Natural killer cell (primary cell): ENCODE data around the gene TTC31. TPM values are rescaled to one million over a fixed set of nuclear protein-coding genes. Genes with fewer than 3 reads are reported as not detected.

Source experiments
- ATAC-seq, 3 donors: fragments of 150-1000 bp in 2 of 3; fragments of 200-7000 bp in 1 of 3; cut with Tn5 transposase; 1 replicate in 1 of 3; 2 replicates in 2 of 3; pipeline ENCODE4 v1.10.0; 2021; ENCODE audit warnings: mild to moderate bottlenecking in 2 of 3, moderate library complexity in 2 of 3
- DNase-seq, 2 donors: peaks; one replicate each; pipeline versions ENCODE4 v3.0.0 to v3.0.0-alpha.2; 2013 to 2021; ENCODE audit warnings: mixed read lengths in 1 of 2
- H3K27ac ChIP-seq: one replicate; pipeline ENCODE4 v1.5.1; 2013; ENCODE audit warnings: mild to moderate bottlenecking, low read length
- H3K27me3 ChIP-seq: one replicate; pipeline ENCODE4 v1.6.1; 2013; ENCODE audit warnings: low read length; ENCODE audit not compliant: control insufficient read depth, insufficient read depth
- H3K36me3 ChIP-seq: one replicate; pipeline ENCODE4 v1.6.1; 2013; ENCODE audit warnings: low read length; ENCODE audit not compliant: control insufficient read depth, insufficient read depth
- H3K4me1 ChIP-seq: one replicate; pipeline ENCODE4 v1.6.1; 2013; ENCODE audit warnings: low read length; ENCODE audit not compliant: control insufficient read depth, insufficient read depth
- H3K4me3 ChIP-seq: one replicate; pipeline ENCODE4 v1.5.1; 2013; ENCODE audit warnings: low read length
- H3K9me3 ChIP-seq: one replicate; pipeline ENCODE4 v1.6.1; 2013; ENCODE audit warnings: low read length; ENCODE audit not compliant: control insufficient read depth, insufficient read depth
- H3K27ac Mint-ChIP-seq, 2 donors: one replicate each; pipeline ENCODE4 v1.8.0; 2022; ENCODE audit warnings: mild to moderate bottlenecking in 2 of 2, mixed read lengths in 2 of 2, moderate library complexity in 1 of 2
- H3K27me3 Mint-ChIP-seq, 2 donors: one replicate each; pipeline ENCODE4 v1.8.0; 2022; ENCODE audit warnings: low read depth in 2 of 2, mixed read lengths in 2 of 2
- H3K36me3 Mint-ChIP-seq: one replicate; pipeline ENCODE4 v1.8.0; 2022; ENCODE audit warnings: mixed read lengths
- H3K4me1 Mint-ChIP-seq, 2 donors: one replicate each; pipeline ENCODE4 v1.8.0; 2022; ENCODE audit warnings: mixed read lengths in 2 of 2
- H3K4me3 Mint-ChIP-seq: one replicate; pipeline ENCODE4 v1.8.0; 2022; ENCODE audit warnings: mild to moderate bottlenecking, moderate library complexity, mixed read lengths
- H3K9me3 Mint-ChIP-seq, 2 donors: one replicate each; pipeline ENCODE4 v1.8.0; 2022; ENCODE audit warnings: mixed read lengths in 2 of 2
- WGBS: methylation state at CpG from one replicate; pipeline ENCODE4 v1.1.7; 2013; ENCODE audit warnings: missing lambda C conversion rate; ENCODE audit not compliant: insufficient coverage; 5-methylcytosine and 5-hydroxymethylcytosine counted together
- intact Hi-C: fragments of 100-400 bp; cut with micrococcal nuclease; formaldehyde crosslinking; loops from one replicate; pipeline ENCODE4 v1.14.2; 2022
- total RNA-seq, 4 donors: library from RNA; stranded (reverse); fragments of 120-200 nt in 1 of 4; gene quantifications; one replicate each; pipeline versions ENCODE4 v1.2.3 to v1.2.4, GENCODE V29; 2013 to 2022
- TF ChIP-seq, protein P1 (sequence below): fragments of 200-600 bp; IDR thresholded peaks from one replicate; pipeline ENCODE4 v1.8.0; 2022; ENCODE audit warnings: antibody characterized with exemption

TTC31 gene
- total RNA-seq, 3 donors from 2014 or later (not counting 1 experiment from before 2014, with no cell fraction given), result 51.3 to 59.7 (median 53.1) TPM

DNA sequence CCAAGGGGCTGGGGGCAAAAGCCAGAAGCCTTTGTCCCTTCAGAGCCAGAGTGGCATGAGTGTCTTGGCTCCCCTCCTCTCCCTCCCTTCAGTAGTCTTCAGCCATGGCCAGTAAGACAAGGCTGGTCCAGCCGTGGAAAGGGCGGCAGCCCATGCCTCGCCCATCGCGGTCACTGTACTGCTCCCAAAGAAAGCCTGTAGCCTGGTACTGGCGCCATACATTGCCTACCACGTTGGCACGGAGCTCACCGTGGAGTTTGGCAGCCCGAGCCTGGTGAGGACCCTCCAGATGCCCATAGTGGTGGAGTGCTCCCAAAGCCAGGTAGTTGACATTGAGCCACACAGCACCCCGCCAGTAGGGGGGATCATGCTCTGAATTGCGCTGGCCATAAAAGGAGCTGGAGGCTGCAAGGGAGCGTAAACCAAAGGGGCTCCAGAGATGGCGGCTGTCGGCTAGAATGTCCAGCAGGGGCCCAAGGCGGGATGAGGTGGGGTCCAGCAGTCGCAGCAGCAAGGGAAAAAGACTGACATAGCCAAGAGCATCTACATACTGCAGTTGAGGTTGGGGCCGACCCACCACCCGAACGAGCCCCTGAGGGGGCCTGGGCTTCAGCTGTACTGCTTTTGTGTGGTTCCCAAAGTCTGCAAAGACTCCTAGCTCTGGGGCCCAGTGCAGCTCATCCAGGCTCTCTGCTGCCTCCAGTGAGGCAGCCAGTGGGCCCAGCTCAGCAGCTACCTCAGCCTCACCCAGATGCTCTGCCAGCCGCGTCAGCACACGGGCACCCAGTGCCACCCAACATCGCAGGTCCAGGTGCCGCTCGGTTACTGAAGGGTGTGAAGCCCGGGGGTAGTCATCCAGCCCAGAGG is 21.5 kb upstream of the TTC31 start:
- ATAC-seq (no peak), DNase-seq (peak in 1 of 2 donors; percentile 29)
- Histone ChIP-seq H3K27me3 (no peaks in the 10 kb centered on the region), H3K27ac (no peak overlapping the region), H3K36me3 (peaks cover 10% of the 10 kb centered on the region), H3K4me1 (peaks cover 39% of the 10 kb centered on the region), H3K4me3 (no peak overlapping the region), H3K9me3 (no peaks in the 10 kb centered on the region)
- Mint-ChIP-seq H3K9me3 (no peaks in the 10 kb centered on the region), H3K4me3 (no peak overlapping the region), H3K27ac (peak overlapping the region in 1 of 2 donors; percentile 29), H3K27me3 (no peaks in the 10 kb centered on the region), H3K4me1 (peaks cover 45 to 61% of the 10 kb centered on the region in 2 donors), H3K36me3 (no peaks in the 10 kb centered on the region)
- intact Hi-C loops, result no loop called here
- 95% methylated on average over 27 of the region's 27 CpGs for WGBS
- TF ChIP-seq, protein P1, sequence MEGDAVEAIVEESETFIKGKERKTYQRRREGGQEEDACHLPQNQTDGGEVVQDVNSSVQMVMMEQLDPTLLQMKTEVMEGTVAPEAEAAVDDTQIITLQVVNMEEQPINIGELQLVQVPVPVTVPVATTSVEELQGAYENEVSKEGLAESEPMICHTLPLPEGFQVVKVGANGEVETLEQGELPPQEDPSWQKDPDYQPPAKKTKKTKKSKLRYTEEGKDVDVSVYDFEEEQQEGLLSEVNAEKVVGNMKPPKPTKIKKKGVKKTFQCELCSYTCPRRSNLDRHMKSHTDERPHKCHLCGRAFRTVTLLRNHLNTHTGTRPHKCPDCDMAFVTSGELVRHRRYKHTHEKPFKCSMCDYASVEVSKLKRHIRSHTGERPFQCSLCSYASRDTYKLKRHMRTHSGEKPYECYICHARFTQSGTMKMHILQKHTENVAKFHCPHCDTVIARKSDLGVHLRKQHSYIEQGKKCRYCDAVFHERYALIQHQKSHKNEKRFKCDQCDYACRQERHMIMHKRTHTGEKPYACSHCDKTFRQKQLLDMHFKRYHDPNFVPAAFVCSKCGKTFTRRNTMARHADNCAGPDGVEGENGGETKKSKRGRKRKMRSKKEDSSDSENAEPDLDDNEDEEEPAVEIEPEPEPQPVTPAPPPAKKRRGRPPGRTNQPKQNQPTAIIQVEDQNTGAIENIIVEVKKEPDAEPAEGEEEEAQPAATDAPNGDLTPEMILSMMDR, result no peak

DNA sequence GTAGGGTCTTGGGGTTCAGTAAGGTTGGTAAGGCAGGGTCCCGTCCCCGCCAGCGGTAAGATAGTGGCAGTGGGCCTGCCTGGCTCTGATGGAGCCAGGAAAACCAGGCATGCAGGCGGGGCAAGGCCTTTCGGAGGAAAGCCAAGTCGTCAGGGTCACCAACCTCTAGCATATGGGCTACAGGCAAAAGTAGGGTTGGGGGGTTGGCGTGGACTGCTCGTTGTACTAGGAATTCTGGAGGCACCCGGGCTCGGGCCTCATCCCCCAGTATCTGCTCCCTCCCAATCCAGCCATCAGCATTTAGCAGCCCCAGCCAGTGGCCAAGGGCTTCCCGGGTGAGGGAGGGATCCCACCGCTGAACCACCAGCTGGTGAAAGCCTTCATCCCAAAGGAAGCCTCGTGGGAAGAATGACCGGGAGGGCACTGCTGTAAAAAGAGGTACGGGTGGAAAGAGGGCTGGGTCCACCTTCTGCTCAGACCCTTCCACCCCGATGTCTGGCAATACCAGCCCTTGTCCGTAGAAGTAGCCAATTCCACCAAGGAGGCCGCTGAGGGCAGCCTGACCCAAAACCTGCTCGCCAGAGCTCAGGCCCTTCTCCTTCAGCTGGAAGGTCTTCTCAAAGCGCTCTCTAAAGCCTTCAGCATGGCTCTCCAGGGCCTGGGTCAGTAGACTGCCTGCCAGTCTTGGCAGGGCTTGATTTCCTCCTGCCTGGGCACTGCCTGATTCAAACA is 20.7 kb upstream of the TTC31 start:
- Mint-ChIP-seq H3K4me1 (peaks cover 37 to 53% of the 10 kb centered on the region in 2 donors), H3K4me3 (peak overlapping the region; percentile 58), H3K36me3 (no peaks in the 10 kb centered on the region), H3K27ac (peak overlapping the region in 1 of 2 donors; percentile 63), H3K9me3 (no peaks in the 10 kb centered on the region), H3K27me3 (no peaks in the 10 kb centered on the region)
- ATAC-seq (no peak), DNase-seq (no peak)
- H3K36me3 ChIP-seq, result peaks cover 10% of the 10 kb centered on the region
- TF ChIP-seq, protein P1, result no peak
- WGBS, result 96% methylated on average over 20 of the region's 20 CpGs
- H3K4me1 ChIP-seq, result peaks cover 31% of the 10 kb centered on the region
- no peak overlapping the region for H3K27ac ChIP-seq
- H3K9me3 ChIP-seq, result no peaks in the 10 kb centered on the region
- no peak overlapping the region for H3K4me3 ChIP-seq
- H3K27me3 ChIP-seq, result no peaks in the 10 kb centered on the region
- intact Hi-C loops, result no loop called here

DNA sequence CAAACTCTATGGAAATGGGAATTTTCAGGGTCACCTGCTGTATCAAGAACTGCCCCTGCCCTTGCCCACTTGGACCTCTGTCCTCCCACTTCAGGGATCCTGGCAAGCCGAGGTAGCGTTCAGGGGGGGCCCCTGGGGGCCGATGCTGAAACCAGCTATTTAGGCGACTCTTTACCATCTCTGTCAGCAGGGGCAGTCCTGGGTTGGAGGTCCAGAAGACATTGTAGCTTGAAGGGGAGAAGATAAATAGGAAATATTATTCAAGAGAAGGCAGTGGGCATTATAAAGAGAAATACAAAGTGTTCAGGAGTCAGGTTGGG is 20.1 kb upstream of the TTC31 start:
- 92% methylated on average over 4 of the region's 4 CpGs for WGBS
- Mint-ChIP-seq H3K27ac (peak overlapping the region in 1 of 2 donors; percentile 63), H3K4me3 (peak overlapping the region; percentile 58), H3K9me3 (no peaks in the 10 kb centered on the region), H3K36me3 (no peaks in the 10 kb centered on the region), H3K27me3 (no peaks in the 10 kb centered on the region), H3K4me1 (peaks cover 33 to 48% of the 10 kb centered on the region in 2 donors)
- Histone ChIP-seq H3K4me3 (no peak overlapping the region), H3K27ac (no peak overlapping the region), H3K9me3 (no peaks in the 10 kb centered on the region), H3K36me3 (peaks cover 10% of the 10 kb centered on the region), H3K27me3 (no peaks in the 10 kb centered on the region), H3K4me1 (peaks cover 31% of the 10 kb centered on the region)
- intact Hi-C loops, result no loop called here
- ATAC-seq, result no peak
- DNase-seq, result no peak
- TF ChIP-seq, protein P1, result no peak
